Stimulated activated CD4-positive, alpha-beta T cell treated with anti-CD3 and anti-CD28 coated beads, Interleukin-4, amount 100 ng/mL, for 24 hours (primary cell): ENCODE measurements around the gene BCL2.
A peak's percentile ranks its signal among the peaks of the same experiment; 100 is the strongest.

Experiments used
- DNase-seq: peaks from one replicate; pipeline ENCODE4 v3.0.0-alpha.2; 2020

The BCL2 gene

DNA sequence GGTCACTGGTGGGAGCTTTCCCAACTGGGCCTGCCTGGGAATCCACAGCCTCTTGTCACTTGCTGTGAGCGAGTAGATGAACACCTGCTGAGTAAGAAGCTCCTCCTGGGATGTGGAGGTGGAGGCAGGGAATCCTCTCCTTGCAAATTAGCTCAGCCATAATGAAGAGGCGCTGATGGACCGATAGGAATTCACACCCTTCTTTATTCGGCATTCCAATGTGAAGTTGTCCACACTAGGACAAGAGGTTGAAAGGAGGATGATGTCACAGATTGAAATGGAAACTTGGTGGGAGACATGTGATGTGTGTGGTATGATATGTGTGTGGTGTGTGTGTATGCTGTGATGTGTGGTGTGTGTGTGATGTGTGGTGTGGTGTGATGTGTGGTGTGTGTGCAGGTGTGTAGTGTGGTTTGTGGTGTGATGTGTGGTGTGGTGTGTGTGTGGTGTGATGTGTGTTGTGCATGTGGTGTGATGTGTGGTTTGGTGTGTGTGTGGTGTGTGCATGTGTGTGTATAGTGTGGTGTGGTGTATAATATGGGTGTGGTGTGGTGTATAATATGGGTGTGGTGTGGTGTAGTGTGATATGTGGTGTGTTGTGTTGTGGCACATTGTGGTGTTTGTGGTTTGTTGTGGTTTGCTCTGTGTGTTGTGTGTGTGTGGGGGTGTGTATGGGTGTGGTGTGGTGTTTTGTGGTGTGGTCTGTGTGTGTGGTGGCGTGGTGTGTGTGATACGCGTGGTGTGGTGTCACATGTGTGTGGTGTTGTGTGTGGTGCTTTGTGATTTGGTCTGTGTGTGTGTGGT is 216.4 kb downstream of the BCL2 start:
- no peak for DNase-seq

DNA sequence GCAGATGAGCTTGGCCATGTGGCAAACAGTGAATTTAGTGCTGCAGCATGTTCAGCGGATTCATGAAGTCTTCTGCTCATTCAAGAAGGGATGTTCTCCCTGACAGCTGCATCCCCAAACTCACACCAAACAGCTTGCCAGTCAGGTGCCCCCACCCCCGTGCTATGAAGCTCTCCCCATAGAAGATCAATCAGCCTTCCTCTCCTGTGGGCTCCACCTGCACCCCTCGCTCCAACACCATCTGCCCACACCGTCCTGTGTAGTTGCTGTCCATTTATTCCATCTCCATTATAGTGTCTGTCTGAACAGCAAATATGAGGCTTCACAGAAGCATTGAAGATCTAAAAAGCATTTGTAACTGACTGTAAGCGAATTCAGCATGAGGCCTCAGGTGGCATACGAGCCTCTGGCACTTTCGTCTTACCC is 218.9 kb downstream of the BCL2 start:
- DNase-seq = no peak

DNA sequence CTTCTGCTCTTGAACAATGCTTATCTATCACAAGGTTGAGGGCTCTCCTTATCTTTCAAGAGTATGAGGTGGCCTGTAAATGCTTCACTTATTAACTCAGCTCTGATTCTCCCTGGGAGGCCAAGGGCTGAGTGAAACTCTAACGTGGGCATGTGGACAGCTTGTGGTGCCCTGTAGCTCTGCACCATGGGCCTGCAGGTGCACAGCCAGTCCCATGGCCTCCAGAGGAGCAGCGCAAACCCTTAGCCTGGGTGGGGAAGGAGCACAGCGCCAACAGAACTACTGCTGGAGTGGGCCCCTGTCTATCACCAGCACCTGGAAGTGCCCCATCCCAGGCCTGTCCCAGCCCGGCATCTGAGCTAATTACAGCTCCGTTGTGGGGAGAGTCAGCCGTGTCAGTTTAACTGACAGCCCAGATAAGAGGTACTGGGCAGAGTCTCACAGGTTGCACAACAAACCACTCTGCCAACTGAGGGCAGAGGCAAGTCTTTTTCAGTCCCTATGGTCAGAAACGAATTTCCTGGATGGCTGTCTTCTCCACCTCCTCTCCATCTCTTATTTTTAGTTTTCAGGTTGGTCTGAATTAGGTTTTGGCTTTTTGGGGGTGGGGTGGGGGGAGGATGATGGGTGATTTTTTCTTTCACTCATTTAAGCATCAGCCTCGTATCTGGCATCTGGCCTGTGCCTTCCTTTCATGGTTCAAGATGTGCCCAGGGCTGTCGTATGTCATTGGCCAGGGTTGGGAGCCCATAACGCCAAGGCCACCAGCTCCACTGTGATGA is 219.5 kb downstream of the BCL2 start:
- no peak for DNase-seq

DNA sequence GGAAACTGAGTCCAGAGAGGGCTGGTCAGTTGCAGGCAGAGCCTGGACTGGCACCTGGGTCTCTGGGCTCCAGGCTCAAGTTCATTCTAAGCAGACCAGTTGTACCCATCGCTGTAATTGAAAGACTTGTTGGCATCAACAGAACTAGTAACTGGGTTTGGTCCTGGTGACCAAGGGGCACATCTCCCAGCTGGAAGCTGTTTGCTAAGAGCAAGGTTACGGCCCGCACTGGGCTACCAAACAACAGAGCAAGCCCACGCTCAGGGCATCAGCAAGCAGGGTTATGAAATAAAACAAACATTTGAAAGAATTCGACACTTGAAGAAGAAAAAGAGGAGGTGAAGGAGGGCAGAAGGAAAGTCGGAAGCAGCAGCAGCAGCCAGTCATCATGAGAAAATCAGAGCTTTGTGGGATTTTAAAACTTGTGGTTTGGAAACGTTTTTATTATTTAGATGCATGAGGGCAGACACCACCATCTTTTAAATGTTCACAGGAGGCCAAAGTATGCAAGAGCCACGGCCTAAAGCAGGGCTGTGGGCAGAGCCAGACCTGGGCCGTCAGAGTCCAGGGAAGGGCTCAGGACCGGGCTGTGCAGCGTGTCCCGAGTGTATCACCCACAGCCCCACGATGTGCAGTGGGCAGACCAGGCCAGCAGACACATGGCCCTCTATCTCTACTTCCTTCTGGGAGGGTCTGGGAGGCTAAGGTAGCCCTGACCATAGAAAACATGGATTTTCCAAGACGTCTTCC is 220.3 kb downstream of the BCL2 start:
- no peak for DNase-seq

DNA sequence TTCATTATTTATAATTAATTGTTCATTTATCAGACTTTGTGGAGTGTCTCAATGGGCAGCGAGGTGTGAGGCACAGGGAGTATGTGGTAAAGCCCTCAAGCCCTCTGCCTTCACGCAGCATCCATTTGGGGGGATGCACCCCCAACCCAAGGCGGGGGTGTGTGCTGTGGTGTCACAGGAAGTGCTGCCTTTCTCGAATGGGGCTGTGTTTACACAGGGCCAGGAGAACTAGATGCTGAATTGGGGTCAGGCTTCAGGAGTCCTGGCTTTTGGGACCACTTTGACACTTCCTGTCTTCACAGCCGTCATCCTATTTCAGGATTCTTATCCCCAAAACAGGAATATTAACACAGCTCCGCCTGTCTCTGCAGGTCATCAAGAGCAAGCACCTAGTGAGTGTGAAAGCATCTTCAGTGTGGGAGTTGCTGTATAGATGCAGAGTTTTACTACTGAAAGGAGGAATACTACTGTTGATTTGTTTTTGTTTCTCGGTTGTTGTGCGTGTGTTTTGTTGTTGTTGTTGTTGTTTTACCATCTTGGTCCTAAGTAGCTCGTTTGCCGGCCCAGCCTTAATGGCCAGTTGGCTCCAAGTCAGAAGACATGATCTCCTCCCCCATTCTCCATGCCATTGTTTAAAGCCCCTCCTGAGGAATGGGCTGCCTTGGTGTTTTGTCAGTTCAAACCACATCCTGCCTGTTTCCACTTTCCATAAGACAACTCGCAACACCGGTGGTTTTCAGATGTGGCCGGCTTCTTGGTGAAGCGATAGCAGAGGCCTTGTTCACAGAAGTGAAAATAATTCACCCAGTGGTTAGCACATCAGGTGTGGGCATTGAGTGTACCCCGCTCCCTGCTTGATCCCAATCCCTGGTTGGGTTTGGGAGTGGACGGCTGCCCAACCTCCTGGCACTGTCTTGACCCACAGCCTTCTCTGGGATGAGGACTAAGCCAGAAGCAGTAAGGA is 221.3 kb downstream of the BCL2 start:
- DNase-seq = peak; percentile 19

DNA sequence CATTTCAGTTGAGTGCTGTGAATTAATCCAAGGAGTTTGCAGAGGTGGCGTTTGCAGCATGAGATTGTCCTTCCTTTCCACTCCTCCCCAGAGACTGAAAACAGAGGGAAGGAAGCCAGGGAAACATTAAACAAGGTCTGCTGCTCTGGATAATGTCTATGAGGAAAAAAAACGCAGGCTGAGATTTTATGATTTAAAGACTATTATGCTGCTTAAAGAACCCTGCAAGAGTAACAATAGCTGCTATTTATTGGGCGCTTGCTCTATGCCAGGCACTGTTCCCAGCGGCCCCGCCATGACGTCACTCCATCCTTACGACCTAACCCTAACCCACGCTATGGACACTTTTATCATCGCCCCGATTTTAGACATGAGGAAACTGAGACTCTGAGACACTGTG is 222.4 kb downstream of the BCL2 start:
- DNase-seq = no peak

DNA sequence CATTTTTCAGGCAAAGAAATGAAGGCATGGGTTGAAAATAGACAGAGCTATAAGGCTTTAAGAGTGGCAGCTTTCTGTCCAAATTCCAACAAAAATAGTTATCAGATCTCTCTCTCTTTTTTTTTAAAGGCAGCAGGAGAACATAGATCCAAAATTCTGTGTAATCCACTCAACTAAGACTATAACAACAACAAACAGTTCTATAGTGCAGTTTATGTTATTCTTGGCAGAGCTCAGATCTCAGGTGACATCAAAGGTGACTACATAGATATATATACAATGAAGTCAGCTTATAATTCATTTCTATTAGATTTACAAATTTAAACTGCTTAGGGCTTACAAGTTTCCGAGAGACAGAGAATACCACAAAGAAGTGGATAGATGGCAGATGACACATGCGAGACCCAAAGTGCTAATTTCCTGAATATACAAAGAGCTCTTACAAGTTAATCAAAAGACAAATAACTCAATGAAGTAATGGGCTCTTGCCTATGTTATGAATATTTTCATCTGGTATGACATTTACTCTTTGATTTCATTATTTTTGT is 223.2 kb downstream of the BCL2 start:
- no peak for DNase-seq

DNA sequence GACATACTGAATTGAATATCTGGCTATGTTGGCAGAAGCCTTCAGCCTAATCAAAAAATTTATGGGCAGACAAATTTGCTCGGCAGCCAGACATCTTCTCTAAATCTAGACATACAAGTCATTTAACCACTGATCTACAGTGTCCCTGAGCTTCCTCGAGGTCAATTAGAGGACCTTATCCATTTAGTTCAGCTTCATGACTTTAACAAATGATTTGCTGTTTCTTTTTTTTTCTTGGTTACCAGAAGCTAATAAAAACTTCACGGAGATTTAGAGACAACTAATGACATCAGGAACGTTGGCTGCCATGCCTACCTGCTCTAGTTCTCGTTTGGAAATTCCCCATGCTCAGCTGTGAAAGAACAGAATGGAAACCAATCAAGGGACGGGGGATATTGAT is 223.8 kb downstream of the BCL2 start:
- DNase-seq = no peak

DNA sequence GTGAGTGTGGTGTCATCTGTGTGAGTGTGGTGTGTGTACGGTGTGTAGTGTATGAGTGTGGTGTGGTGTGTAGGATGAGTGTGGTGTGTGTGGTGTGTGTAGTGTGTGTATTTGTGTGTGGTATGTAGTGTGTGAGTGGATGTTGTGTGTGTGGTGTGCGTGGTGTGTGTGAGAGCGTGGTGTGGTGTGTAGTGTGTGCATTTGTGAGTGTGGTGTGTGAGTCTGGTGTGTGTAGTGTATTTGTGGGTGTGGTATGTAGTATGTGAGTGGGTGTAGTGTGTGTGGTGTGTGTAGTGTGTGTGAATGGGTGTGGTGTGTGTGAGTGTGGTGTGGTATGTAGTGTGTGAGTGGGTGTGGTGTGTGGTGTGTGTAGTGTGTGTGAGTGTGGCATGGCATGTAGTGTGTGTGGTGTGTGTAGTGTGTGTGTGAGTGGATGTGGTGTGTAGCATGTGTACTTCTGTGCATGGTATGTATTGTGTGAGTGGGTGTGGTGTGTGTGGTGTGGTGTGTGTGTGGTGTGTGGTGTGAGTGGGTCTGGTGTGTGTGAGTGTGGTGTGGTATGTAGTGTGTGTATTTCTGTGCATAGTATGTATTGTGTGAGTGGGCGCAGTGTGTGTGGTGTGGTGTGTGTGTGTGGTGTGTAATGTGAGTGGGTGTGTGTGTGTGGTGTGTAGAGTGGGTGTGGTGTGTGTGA is 227.8 kb downstream of the BCL2 start:
- no peak for DNase-seq

DNA sequence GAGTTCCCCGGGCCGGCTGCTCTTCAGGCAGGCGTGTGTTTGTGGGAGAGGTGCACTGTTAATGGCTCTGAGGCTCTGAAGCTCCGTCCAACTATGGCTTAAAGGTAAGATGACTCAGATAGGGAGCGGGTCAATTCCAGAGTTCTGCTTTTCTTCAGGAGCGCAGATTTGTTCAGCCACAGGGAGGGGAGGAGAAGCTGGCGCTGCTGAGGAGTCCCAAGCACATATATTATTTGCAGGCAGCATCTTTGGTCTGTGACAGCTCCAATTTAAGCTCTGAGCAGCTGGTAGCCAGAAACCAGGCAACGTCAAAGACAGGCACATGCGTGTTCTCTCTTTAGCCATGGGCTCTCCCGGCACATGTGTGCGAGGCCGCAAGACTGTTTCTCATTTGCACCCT is 229.2 kb downstream of the BCL2 start:
- no peak for DNase-seq

DNA sequence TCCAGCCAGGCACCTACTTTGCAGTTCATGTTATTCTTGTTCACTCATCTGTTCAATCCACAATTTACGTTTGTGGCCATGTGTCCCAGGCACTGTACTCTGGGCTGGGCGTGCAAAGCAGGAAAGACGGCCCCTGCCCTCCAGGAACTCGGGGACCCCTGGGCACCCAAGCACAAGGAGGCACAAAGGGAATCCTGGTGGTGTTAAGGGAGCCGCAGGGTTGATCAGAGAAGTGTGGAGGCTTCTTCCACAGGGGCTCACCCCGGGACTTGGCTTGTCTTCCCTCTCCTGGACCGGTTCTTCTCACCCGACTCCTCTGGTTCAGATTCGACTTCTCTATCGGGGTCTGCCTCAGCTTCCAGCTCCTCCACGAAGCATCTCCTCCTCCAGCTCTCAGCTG is 230.5 kb downstream of the BCL2 start:
- no peak for DNase-seq

DNA sequence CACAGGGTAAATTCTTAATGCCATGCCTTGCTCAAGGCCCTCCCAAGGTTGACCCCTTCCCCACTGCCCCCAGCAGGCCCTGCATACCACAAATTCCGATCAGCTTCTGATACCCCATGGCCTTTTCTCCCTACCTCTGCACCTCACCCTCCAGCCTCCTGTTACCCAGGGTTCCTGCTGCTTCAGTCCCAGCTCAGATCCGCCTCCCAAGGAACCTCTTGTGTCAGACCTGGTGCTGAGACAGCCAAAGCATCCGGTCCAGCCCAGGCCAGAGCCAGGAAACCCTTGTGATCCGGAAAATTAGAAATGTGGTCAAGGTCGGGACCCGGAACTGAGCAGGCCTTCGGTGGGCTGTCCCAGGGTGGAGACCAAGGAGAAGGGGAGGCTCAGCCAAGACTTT is 231.3 kb downstream of the BCL2 start:
- no peak for DNase-seq

DNA sequence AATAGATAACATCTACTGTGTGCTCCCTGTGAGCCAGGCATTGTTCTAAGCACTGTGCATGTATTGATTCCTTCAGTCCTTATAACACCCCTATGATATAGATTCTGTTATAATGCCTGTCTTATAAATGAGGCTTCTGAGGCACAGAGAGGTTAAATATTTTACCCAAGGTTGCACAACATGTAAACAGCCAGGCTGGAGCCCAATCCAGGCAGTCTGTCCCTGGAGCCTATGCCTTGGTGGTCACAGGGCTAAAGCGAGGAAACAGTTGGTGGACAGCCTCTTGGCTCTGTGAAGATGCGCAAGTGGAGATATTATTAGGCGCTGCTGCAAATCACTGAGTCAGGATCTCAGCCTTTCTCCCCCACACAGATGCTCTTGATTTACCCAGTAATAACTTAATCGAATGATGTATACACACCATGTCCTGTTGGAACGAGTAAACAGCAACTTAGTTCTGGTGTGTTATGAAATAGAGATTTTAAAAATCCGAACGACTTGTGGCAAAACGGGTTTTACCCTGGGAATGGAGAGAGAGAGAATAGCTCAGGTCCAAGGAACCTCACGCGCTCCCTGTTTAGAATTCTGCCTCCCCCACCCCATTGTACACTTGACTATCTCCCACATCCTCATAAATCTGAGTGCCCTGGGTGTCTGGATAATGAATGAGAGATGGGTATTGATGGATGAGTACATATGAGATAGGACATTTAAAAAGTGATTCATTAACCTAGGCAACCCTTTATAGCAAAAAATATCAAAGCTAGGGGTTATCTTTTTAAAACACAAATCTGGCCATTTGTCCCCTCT is 231.9 kb downstream of the BCL2 start:
- no peak for DNase-seq

DNA sequence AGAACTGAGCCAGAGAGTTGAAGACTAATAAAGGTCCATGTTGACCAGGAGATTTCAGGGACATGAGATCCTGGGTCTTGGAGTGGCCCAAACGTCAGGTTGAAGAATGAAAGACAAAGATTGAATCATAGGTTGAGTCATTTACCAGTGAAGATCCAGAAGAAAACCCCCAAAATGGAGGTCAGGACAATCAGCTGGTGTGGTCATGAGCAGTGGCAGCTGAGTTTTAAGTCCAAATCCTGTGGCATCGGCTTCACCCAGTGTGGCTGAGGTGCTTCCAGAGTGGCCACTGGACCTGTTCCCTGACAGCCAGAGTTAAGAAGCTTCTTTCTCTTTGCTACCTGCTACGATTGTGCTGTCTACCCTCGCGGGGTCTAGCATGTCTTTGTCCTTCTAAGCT is 234.0 kb downstream of the BCL2 start:
- DNase-seq = no peak

DNA sequence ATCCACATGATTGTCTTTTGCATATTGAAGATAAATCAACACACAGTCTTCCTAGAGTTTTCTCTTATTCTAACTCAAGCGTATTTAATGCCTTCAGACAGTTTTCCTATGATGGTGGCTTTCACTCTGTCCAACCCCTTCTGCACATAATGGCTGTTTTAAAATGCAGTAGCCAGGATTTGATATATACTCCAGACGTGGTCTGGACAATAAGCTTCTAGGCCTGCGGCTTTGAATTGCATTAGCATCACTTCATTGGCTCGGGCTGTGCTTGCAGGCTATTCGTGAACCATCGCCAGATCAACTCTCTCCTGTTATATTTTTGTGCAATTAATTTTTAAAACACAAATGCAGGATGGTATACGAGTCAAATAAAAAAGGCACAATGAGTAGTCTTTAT is 235.3 kb downstream of the BCL2 start:
- DNase-seq = no peak

DNA sequence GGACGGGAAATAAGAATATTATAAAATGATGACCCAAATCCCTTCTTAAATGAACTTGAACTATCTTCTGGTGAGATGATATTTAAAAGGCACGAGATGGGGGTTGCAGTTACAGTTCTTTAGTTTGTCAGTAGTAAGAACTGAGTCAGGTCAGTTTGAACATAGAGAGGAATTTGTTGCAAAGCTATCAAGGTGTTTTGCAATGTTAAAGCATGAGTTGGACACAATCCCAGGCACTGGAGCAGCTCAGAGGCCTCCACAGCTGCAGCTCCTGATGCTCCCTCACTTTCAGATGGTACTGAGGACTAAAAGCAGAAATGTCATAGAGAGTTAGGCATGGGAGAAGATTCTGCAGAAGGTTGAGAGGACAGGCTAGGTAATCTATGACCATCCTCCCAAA is 236.0 kb downstream of the BCL2 start:
- no peak for DNase-seq

DNA sequence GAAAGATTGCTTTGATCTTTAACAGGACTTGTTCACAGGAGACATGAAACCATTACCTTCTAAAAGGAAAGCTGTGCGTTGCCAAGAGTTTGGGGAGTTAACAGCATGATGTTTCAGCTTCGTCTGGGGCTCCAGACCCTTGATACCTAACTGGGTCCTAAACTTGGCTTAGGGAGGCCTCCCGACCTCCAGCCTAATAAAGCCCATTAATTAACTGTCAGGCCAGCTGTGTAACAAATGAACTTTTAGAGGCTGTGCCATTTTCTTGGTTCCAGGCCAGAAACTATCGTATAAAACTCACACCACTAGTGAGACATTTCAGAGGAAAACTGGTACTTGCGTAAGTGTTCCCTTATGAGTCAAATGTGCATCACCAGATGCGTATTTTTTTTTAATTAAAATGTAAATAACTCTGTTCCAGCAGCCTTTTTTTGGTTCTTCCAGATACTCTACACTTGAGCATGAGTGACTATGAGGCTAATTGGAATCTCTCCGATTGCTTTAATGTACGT is 236.5 kb downstream of the BCL2 start:
- DNase-seq = no peak

DNA sequence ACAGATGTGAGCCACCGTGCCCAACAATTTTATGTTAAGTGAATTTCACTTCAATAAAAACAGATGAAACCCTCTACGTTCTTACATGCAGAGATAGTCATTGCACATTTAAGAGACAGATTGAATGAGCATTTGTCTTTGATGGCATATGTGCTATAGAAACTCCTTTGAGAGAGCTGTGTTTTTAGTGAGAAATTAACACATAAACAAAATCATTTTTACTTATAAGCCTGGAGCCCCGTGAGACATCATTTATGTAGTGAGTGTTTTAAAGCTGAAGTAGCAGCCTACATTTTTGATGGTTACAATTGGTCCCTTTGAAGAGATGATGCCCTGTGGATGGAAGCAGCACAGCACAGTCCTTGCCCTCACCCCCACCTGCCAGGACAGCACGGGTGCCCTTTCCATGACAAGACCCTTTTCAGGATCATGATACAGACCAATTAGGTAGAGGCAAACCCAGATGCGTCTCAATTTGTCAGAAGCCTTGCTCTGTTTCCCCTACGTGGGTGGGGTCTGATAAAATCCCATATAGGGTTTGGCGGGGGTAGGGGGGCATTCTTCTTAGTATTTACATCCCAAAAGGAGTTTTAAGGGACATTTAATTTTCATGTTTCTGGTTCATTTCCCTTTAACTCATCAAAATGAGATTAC is 237.1 kb downstream of the BCL2 start:
- no peak for DNase-seq

DNA sequence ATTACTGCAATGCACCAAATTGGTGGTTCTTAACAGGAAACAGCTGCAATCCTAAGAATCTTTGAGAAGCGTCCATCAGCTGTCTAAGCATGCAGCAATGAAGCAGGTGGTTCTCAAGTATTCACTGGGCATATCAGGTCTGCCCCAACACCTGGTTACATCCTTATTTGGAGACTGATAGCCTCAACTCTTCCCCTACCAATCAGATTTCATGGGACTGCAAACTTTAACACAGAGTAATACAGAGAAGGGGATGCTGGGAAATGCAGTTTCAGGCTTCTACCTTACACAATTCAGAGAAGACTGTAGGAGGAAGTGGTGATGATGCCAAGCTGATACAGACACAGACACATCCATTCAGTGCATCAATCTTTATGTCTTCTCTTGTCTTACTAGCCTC is 240.5 kb downstream of the BCL2 start:
- no peak for DNase-seq

DNA sequence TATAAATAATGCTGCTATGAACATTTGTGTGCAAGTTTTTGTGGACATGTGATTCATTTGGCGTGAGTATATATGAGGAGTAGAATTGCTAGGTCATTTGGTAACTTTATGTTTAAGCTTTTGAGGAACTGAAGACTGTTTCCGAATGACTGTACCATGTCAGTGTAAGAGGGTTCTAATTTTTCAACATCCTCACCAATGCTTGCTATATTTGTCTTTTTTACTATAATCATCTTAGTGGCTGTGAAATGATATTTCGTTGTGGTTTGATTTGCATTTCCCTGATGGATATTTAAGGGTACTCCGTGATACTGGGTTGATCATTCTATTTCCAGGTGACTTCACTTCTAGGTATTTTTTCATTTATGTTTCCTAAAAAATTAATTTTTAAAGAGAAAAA is 241.1 kb downstream of the BCL2 start:
- no peak for DNase-seq
